AG10803 (cell line): ENCODE results near the gene ADGRD2.

Source experiments
- DNase-seq: peaks from one replicate; pipeline ENCODE4 v3.0.0; 2010; ENCODE audit warnings: low read depth
- H3K4me3 ChIP-seq: 2 replicates; pipeline ENCODE4 v1.5.1; 2011; ENCODE audit warnings: mild to moderate bottlenecking, low read length, control low read depth
- TF ChIP-seq, protein P1 (sequence below): conservative IDR thresholded peaks from 2 replicates; pipeline ENCODE4 v1.5.1; 2011; ENCODE audit warnings: mild to moderate bottlenecking, low read length, control low read depth, inconsistent platforms

The ADGRD2 gene

DNA sequence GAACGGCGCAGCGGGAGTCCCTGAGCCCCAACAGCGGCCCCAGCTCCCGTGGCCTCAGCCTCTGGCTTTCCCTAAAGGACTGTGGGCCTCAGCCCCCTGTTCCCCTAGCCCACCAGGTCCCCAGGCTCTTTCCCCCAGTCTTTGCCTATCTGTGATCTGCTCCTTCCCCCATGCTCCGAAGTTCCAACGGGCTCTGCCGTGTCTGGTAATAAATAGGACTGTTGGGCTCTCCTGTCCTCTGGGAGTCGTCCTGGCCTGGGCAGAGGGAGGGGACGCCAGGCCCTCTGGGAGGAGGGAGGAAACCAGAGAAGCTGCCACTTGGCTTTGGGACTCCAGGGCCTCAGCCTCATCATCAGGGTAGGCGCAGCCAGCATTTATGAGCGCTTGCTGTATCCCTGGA is 28.1 kb downstream of the ADGRD2 start:
- no peak overlapping the region for H3K4me3 ChIP-seq
- TF ChIP-seq, protein P1, sequence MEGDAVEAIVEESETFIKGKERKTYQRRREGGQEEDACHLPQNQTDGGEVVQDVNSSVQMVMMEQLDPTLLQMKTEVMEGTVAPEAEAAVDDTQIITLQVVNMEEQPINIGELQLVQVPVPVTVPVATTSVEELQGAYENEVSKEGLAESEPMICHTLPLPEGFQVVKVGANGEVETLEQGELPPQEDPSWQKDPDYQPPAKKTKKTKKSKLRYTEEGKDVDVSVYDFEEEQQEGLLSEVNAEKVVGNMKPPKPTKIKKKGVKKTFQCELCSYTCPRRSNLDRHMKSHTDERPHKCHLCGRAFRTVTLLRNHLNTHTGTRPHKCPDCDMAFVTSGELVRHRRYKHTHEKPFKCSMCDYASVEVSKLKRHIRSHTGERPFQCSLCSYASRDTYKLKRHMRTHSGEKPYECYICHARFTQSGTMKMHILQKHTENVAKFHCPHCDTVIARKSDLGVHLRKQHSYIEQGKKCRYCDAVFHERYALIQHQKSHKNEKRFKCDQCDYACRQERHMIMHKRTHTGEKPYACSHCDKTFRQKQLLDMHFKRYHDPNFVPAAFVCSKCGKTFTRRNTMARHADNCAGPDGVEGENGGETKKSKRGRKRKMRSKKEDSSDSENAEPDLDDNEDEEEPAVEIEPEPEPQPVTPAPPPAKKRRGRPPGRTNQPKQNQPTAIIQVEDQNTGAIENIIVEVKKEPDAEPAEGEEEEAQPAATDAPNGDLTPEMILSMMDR = no peak
- DNase-seq = no peak

DNA sequence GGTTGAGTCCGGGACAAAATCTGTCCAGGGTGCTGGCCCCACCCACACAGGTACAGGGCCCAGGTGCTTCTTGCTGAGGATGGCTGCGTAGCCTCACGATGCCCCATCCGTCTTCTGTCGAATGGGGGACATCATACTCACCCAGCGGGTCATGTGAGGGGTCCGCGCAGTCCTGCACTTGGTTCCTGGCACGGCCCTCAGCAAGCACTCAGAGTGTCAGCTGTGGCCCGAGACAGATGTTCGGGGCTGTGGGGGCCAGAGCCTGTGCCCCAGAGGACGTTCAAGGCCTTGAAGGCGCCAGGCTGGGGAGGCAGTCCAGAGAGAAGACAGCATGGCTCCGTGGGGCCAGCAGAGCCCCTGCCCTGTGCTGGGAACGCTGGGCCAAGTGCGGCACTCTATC is 29.1 kb downstream of the ADGRD2 start:
- H3K4me3 ChIP-seq = no peak overlapping the region
- no peak for DNase-seq
- TF ChIP-seq, protein P1 = no peak

DNA sequence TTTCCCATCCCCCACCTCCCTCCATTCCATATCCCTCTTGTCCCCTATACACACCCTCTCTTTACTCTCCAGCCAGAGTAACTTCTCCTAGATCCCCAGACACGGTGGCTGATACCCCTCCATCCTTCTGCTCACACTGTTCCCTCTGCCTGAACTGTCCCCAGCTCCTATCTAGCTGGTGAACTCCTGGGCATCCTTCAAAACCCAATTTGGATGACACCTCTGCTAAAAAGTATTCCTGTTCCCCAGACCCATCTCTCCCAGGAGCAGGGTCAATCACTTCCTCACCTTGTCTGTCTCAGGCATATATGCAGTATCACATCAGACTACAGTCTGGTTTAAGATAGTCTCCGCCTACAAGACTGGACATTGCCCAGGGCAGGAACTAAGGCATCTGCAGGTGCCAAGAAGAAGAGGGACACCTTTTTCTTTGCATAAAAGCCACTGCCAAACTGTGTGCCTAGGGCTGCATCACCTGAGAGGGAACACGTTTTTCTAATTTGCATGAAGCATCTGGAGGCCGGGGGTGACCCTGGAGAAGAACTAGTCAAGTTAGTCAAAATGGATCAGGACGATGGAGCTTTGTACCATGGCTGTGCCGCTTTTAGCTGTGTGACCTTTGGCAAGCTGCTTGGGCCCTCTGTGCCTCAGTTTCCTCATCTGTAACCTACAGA is 29.8 kb downstream of the ADGRD2 start:
- TF ChIP-seq, protein P1 = no peak
- no peak overlapping the region for H3K4me3 ChIP-seq
- no peak for DNase-seq

DNA sequence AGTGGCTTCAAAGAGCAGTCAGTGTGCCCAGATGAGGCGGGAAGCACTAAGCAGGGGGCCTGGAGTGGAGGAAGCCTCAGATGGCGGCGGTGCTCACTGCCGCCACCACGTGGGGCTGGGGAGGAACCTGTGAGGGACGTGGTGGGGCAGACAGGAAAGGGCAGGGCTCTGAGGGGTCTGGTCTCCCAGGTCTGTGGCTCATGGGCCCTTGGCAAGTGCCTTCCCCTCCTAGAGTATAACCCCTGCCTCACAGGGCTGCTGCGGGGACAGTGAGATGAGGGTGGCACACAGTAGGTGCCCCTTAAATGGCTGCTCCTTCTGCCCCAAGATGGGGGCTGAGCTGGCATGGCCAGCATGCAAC is 30.4 kb downstream of the ADGRD2 start:
- DNase-seq = peak; percentile 3
- H3K4me3 ChIP-seq = no peak overlapping the region
- TF ChIP-seq, protein P1 = peak; percentile 32; the same call in 1 of the 2 replicates

DNA sequence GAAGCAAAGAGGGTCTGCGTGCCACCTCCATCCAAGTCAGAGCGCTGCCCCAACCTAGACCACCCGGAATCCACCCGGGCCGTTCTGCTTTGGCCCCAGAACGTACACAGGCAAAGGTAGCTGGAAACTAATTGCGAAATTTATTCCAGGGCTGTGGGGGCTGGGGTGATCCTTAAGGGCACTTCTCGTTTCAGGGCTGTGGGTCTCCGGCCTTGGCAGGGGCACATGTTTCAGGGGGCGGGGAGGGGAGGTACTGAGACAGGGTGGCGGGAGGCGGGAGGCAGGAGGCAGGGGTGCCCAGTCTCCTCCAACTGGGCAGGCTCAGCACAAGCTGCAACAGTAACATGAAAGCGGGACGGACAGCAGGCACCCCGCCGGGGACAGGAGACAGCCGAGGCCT is 30.9 kb downstream of the ADGRD2 start:
- no peak overlapping the region for H3K4me3 ChIP-seq
- TF ChIP-seq, protein P1 = no peak
- DNase-seq = no peak

DNA sequence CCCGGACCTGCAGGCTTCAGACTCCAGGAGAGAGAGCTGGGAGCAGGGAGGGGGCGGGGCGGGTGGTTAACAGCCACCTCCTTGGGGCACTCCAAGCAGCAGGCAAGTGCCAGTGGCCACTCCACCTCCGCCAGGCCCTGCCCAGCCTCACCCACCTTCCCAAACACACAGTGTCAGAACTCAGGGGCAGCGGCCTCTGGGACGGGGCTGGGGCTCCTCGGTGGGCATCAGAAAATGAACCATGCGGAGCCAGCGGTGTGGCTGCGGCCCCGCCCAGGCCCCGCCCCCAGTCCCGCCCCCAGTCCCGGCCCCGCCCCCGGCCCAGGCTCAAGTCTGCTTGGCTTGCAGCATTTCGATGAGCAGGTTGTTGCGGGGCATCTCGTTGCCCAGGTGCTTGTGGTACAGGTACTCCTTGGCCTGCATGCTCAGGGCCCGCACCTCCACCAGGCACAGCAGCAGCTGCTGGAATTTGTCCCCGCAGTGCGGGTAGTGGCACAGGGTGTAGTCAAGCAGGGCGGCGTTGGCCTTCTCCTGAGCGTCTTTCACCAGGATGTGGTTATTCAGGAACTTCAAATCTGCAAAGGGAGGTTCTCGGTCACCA is 32.3 kb downstream of the ADGRD2 start:
- no peak overlapping the region for H3K4me3 ChIP-seq
- DNase-seq = no peak
- TF ChIP-seq, protein P1 = no peak

DNA sequence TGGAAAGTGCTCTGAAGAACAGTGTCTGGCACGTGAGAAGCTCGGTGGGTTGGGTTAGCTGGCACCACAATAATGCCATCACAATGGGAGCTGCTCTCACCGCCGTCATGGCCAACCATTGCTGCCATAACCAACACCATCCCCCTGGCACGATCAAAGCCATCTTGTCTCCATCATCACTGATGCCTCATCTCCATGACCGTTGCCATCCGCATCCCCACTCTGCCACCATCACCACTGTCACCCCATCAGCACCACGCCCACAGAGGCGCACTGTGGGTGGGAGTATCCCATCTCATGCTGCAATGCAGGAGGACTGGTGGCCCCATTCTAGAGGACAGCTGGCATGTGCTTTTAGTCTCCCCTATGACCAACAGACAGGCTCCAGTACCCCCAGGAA is 33.2 kb downstream of the ADGRD2 start:
- TF ChIP-seq, protein P1 = no peak
- H3K4me3 ChIP-seq = no peak overlapping the region
- no peak for DNase-seq
